B cell (primary cell): ENCODE measurements around the gene HYI.

Experiments
- EZH2 ChIP-seq: IDR thresholded peaks from 2 replicates; pipeline ENCODE4 v1.6.1; 2012; ENCODE audit warnings: borderline replicate concordance, low read depth, mild to moderate bottlenecking, moderate library complexity, low read length; ENCODE audit not compliant: insufficient read depth, poor library complexity, severe bottlenecking
- TF ChIP-seq, protein P1 (sequence below): fragments of 200-600 bp; IDR thresholded peaks from one replicate; pipeline ENCODE4 v1.8.0; 2022; ENCODE audit warnings: antibody characterized with exemption, mild to moderate bottlenecking

DNA sequence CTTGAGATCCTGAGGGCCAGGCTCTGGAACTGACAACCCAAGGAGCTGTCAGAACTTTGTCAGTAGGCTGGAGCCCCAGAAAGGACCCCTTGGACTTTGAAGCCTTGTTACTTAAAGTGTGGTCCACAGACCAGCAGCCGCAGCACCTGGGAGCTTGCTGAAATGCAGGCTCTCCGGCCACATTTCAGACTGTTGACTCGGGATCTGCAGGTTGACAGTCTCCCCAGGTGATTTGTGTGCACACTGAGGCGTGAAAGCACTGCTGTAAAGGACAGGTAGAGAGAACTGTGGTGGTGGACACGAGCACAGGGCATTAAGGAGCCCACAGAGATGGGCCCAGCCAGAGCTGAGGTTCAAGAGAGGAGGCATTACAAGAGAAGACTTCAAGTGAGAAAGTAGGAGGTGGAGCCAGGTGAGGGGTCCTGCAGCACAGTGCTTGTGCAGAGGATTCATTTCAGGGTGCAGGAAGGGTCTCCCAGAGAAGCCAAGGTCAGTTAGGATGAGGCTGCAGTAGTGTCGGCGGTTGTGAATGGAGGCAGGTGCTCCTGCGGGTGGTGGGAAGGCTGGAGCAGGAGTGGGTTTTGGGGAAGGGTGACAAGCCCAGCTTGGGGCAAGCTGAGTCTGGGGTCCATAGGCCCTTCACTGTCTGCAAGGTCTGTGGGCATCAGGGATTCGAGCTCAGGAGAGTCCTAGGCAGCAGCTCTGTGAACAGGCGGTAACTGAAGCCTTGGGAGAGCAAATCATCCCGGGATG lies 4.6 kb downstream of the HYI start:
- TF ChIP-seq, protein P1, sequence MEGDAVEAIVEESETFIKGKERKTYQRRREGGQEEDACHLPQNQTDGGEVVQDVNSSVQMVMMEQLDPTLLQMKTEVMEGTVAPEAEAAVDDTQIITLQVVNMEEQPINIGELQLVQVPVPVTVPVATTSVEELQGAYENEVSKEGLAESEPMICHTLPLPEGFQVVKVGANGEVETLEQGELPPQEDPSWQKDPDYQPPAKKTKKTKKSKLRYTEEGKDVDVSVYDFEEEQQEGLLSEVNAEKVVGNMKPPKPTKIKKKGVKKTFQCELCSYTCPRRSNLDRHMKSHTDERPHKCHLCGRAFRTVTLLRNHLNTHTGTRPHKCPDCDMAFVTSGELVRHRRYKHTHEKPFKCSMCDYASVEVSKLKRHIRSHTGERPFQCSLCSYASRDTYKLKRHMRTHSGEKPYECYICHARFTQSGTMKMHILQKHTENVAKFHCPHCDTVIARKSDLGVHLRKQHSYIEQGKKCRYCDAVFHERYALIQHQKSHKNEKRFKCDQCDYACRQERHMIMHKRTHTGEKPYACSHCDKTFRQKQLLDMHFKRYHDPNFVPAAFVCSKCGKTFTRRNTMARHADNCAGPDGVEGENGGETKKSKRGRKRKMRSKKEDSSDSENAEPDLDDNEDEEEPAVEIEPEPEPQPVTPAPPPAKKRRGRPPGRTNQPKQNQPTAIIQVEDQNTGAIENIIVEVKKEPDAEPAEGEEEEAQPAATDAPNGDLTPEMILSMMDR, result no peak
- no peak for TF ChIP-seq EZH2
